ENCODE results near the gene TRMO.

- TF ChIP-seq CTCF (IDR thresholded peaks at IDR 0.05) (no peak), ZFX (IDR thresholded peaks at IDR 0.05; ENCODE audit: borderline replicate concordance) (no peak)
Measured at GRCh38 chr9:97892421-97892820, 29.9 kb downstream of the TRMO start.

All from 22Rv1 (cell line).